Ovary (tissue), 9 donors: Measurements from ENCODE around the gene STXBP4. TPM values are rescaled to one million over a fixed set of nuclear protein-coding genes. Genes with fewer than 3 reads are reported as not detected.

Experiments
- DNase-seq, 5 donors: peaks; one replicate each; pipeline ENCODE4 v3.0.0-alpha.2; 2019 to 2020
- H3K27ac ChIP-seq, 2 donors: fragments of 200-600 bp; one replicate each; pipeline versions ENCODE4 v1.5.1 to v1.8.0; 2019 to 2022
- H3K27me3 ChIP-seq: fragments of 200-600 bp; one replicate; pipeline ENCODE4 v1.8.0; 2022
- H3K36me3 ChIP-seq: fragments of 200-600 bp; sonication (generic); one replicate; pipeline ENCODE4 v1.5.1; 2019
- H3K4me1 ChIP-seq: one replicate; pipeline ENCODE4 v1.8.1; 2013; ENCODE audit warnings: mild to moderate bottlenecking, moderate library complexity; ENCODE audit not compliant: insufficient read depth
- H3K4me3 ChIP-seq: fragments of 200-600 bp; sonication (generic); one replicate; pipeline ENCODE4 v1.5.1; 2017
- H3K9me3 ChIP-seq, 2 donors: fragments of 200-600 bp in 1 of 2; sonication (generic) in 1 of 2; one replicate each; pipeline versions ENCODE4 v1.5.1 to v1.8.1; 2013 to 2019; ENCODE audit warnings: mild to moderate bottlenecking in 1 of 2, moderate library complexity in 1 of 2
- CTCF ChIP-seq, 3 donors: fragments of 450-650 bp in 2 of 3; fragments of 200-600 bp in 1 of 3; IDR thresholded peaks; one replicate each; pipeline versions ENCODE4 v1.5.1 to v1.8.0; 2016 to 2022; ENCODE audit warnings: antibody characterized with exemption in 3 of 3, mild to moderate bottlenecking in 1 of 3
- EP300 ChIP-seq: sonication (generic); formaldehyde crosslinking; IDR thresholded peaks from one replicate; pipeline ENCODE4 v1.6.1; 2017; ENCODE audit warnings: antibody characterized with exemption
- POLR2A ChIP-seq: fragments of 450-650 bp; IDR thresholded peaks from one replicate; pipeline ENCODE4 v1.6.1; 2017; ENCODE audit warnings: antibody characterized with exemption, mild to moderate bottlenecking, moderate library complexity
- WGBS, 3 donors: extraction: QIAGEN DNeasy Blood & Tissue Kit in 1 of 3; methylation state at CpG; one replicate each; pipeline versions ENCODE4 v1.1.5 to v1.1.7; 2013 to 2017; 5-methylcytosine and 5-hydroxymethylcytosine counted together
- intact Hi-C, 4 donors: fragments of 100-400 bp; cut with DNase I; formaldehyde crosslinking; loops; one replicate each; pipeline versions ENCODE4 v1.11.0 to v1.15.1; 2022 to 2023
- polyA plus RNA-seq, 2 donors: library from polyadenylated mRNA; stranded (reverse); fragments of 200-250 nt in 1 of 2; fragments of 350-450 nt in 1 of 2; fragmentation: Illumina TruSeq in 1 of 2; extraction: RNeasy Lipid Tissue Mini Kit (QIAGEN cat#74804) in 1 of 2; gene quantifications; one replicate each; pipeline ENCODE4 v1.2.3, GENCODE V29; 2013 to 2014
- total RNA-seq, 7 donors: library from RNA; depleted of rRNA in 2 of 7; stranded (reverse); fragments of >200 nt in 2 of 7; fragmentation: NEBNext Ultra II Directional in 3 of 7; extraction: Animal tissue kit (Norgen Biotek cat#: 25700) in 3 of 7; gene quantifications; one replicate each; pipeline versions ENCODE4 v1.1.0 to v1.2.4, GENCODE V29; 2016 to 2023
- donor health status: DM: no; HTN: no; CAD: no; lungs with moderate emphysema.
- donor health status: DM: no; HTN: no; CAD: no.
- donor health status: Bipolar disorder and iron deficiency.
- donor health status: DM: yes; HTN: yes; CAD: no.
- donor health status: DM: no; HTN: no; CAD: no.
- donor health status: DM: yes; HTN: yes; CAD: no.

The STXBP4 gene
- total and polyA plus RNA-seq, 9 donors, result 2.4 to 63.1 (median 16.5) TPM

GRCh38 chr17:55208078-55208812 is 239.7 kb downstream of the STXBP4 start:
- H3K27ac ChIP-seq, result no peak overlapping the region
- no peaks in the 10 kb centered on the region for H3K4me1 ChIP-seq
- no peak overlapping the region for H3K4me3 ChIP-seq
- no peaks in the 10 kb centered on the region for H3K9me3 ChIP-seq
- 55 to 80% (median 63%) methylated on average over 3 of the region's 3 CpGs for WGBS, 3 donors
- intact Hi-C loops, result no loop called here
- no peak for DNase-seq
- H3K27me3 ChIP-seq, result no peaks in the 10 kb centered on the region
- H3K36me3 ChIP-seq, result no peaks in the 10 kb centered on the region
- TF ChIP-seq EP300, result no peak
- TF ChIP-seq POLR2A, result no peak
- no peak for TF ChIP-seq CTCF (IDR thresholded peaks at IDR 0.05)

GRCh38 chr17:55210292-55210691 is 241.7 kb downstream of the STXBP4 start:
- peak in 1 of 5 donors; percentile 13 for DNase-seq
- H3K9me3 ChIP-seq, result no peaks in the 10 kb centered on the region
- intact Hi-C loops, result no loop called here
- WGBS, 3 donors, result 50 to 64% (median 62%) methylated on average over 1 of the region's 1 CpG
- no peak overlapping the region for H3K27ac ChIP-seq
- no peak overlapping the region for H3K4me3 ChIP-seq
- H3K4me1 ChIP-seq, result no peaks in the 10 kb centered on the region
- H3K27me3 ChIP-seq, result no peaks in the 10 kb centered on the region
- H3K36me3 ChIP-seq, result no peaks in the 10 kb centered on the region
- TF ChIP-seq POLR2A, result no peak

DNA sequence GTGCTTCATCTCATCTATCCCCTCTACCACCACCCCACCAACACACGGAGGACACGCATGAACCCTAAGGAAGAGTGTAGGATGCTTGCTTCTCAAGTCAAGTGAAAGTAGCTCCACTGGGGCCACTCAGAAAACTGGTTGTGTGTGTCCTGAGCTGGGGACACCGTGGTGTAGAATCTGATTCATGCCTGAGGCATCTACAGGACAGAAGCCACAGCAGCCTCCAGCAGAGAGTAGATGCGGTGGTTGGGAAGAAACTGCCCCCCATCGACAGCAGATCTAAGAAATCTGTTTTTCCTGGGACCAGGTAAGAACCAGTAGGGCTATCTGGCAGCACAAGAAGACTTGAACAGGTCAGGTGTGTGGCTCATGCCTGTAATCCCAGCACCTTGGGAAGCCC is 244.3 kb downstream of the STXBP4 start:
- Histone ChIP-seq H3K4me3 (no peak overlapping the region), H3K4me1 (no peaks in the 10 kb centered on the region), H3K27ac (no peak overlapping the region), H3K9me3 (no peaks in the 10 kb centered on the region), H3K36me3 (no peaks in the 10 kb centered on the region), H3K27me3 (no peaks in the 10 kb centered on the region)
- TF ChIP-seq POLR2A (no peak), EP300 (no peak), CTCF (IDR thresholded peaks at IDR 0.05) (no peak)
- 91 to 96% (median 93%) methylated on average over 5 of the region's 5 CpGs for WGBS, 3 donors
- intact Hi-C loops, result no loop called here
- DNase-seq, result no peak

DNA sequence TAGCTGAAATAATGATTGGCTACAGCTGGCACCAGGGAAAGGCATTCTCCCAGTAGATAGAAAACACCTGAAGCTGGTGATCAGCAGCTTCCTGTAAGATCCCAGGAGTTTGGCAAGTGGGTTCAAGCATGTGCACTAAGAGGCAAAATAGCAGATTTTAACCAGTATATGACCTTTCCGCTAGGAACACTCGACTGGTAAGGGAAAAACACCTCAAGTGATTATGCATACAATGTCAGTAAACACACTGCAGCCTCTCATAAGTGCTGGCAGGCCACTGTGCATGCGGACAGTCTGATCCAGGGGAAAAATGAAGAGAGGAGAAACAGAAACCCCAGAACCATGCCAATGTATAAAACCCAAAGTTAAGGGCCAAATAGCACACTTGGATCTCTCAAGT is 247.1 kb downstream of the STXBP4 start:
- Histone ChIP-seq H3K27ac (no peak overlapping the region), H3K4me3 (no peak overlapping the region), H3K4me1 (no peaks in the 10 kb centered on the region), H3K27me3 (no peaks in the 10 kb centered on the region), H3K36me3 (no peaks in the 10 kb centered on the region), H3K9me3 (no peaks in the 10 kb centered on the region)
- DNase-seq, result no peak
- intact Hi-C loops, result no loop called here
- TF ChIP-seq POLR2A, result no peak
- TF ChIP-seq CTCF (IDR thresholded peaks at IDR 0.05), result no peak
- TF ChIP-seq EP300, result no peak
- WGBS, 3 donors, result 92 to 95% (median 95%) methylated on average over 3 of the region's 3 CpGs

DNA sequence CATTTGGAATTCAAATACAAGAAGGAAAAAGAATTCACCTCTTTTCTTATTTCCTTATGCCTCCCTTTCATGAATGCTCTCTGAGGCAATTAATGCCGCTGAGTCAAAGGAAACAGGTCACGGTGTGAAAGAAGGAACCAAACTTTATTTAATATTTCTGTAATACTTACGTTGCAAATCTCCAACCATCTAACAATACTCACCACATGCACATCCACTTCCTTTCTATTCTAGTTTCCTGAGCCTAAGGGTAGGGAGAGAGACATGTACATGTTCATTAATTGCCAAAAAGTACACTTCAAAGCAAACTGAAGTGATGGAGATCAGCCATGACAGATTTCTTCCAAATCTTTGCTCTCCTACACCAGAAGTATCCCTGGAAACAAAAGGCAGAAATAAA is 248.3 kb downstream of the STXBP4 start:
- TF ChIP-seq POLR2A (no peak), EP300 (no peak), CTCF (IDR thresholded peaks at IDR 0.05) (no peak)
- Histone ChIP-seq H3K9me3 (no peaks in the 10 kb centered on the region), H3K27me3 (no peaks in the 10 kb centered on the region), H3K36me3 (no peaks in the 10 kb centered on the region), H3K27ac (no peak overlapping the region), H3K4me1 (no peaks in the 10 kb centered on the region), H3K4me3 (no peak overlapping the region)
- DNase-seq, result no peak
- WGBS, 3 donors, result 89 to 94% (median 93%) methylated on average over 3 of the region's 3 CpGs
- intact Hi-C loops, result no loop called here
